HG03342 (cell line): Measurements from ENCODE around the gene PARD6B.

ENCODE experiments used
- ATAC-seq: cut with Tn5 transposase; IDR thresholded peaks from one replicate; pipeline ENCODE4 v1.9.1; 2021; ENCODE audit warnings: mild to moderate bottlenecking, moderate library complexity; ENCODE audit not compliant: unreplicated experiment

Gene PARD6B

GRCh38 chr20:50721881-50722281 is 9.5 kb upstream of the PARD6B start:
- ATAC-seq = no peak

DNA sequence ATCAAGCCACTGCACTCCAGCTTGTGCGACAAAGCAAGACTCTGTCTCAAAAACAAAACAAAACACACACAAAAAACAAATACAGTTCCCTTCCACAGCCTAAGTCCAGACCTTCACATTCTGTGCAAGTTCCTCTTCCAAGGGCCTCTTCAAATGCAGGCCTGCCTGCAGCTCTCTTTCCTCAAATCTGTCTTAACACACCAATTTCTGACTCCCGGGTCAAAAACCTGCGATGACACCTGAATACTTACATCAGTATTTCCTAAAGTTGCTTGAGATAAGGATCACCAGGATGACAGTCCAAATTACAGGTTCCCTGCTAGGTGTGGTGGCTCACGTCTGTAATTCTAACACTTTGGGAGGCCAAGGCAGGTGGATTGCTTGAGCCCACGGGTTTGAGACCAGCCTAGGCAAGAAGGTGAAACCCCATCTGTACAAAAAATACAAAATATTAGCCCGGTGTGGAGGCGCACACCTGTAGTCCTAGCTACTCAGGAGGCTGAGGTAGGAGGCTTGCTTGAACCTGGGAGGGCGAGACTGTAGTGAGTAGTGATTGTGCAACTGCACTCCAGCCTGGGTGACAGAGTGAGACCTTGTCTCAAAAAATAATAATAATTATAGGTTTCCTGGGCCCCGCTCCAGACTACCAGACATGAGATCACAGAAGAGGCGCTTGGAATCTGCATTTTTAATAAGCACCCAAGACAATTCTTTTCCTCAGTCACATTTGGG is 8.8 kb upstream of the PARD6B start:
- ATAC-seq = no peak

GRCh38 chr20:50723672-50724071 is 7.7 kb upstream of the PARD6B start:
- no peak for ATAC-seq

DNA sequence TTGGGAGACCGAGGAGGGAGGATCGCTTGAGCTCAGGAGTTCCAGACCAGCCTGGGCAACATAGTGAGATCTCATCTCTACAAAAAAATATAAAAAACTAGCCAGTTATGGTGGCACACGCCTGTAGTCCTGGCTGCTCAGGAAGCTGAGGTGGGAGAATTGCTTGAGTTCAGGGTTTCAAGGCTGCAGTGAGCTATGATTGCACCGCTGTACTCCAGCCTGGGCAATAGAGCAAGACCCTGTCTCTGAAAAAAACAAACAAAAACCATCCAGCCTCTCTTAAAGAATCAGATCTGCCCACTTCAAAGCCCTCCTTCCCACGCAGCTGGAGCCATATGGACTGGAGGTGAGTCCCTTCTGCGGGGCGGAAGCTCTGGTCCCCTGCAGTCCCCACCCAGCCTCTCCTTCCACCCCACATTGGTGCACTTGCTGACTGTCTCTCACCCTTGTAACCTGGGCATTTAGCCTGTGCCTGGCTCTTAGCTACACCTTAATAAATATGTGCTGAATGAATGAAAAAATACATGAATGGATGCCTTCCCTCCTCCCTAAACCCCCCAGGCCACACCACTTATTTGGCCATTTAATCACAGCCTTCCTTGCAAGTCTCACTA is 7.2 kb upstream of the PARD6B start:
- ATAC-seq = no peak

GRCh38 chr20:50724851-50725723 is 6.3 kb upstream of the PARD6B start:
- ATAC-seq = no peak

DNA sequence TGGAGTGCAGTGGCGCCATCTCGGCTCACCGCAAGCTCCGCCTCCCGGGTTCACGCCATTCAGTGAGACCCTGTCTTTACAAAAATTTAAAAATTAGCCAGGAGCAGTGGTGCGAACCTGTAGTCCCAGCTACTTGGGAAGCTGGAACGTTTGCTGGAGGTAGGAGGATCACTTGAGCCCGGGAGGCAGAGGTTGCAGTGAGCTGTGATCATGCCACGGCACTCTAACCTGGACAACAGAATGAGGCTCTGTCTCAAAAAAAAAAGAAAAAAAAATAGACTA is 5.7 kb upstream of the PARD6B start:
- ATAC-seq = no peak

- no peak for ATAC-seq
Measured at GRCh38 chr20:50726955-50727791, 4.2 kb upstream of the PARD6B start.

GRCh38 chr20:50727792-50728485 is 3.4 kb upstream of the PARD6B start:
- ATAC-seq = no peak

DNA sequence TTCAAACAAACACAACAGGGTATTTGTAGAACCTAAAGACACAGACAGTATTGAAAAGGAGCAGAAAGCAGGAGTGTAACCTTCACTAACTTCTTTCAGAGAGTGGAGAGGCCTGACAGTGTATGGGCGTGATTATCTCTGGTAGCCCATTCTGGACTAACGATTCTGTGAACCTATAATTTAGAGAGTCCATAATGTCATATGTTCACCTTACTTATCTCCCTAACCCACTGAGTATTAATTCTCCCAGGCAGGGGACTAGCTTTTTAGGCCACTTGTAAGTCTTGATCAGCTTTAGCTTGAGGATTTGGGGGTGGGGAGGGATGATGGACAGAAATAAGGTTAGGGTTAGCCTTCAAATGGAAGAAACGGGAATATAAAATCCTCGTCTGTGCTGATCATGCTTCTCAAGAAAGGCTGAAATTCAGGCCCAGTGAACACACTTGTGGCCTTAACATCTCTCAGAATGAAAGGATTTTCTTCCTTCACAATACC is 2.8 kb upstream of the PARD6B start:
- no peak for ATAC-seq

DNA sequence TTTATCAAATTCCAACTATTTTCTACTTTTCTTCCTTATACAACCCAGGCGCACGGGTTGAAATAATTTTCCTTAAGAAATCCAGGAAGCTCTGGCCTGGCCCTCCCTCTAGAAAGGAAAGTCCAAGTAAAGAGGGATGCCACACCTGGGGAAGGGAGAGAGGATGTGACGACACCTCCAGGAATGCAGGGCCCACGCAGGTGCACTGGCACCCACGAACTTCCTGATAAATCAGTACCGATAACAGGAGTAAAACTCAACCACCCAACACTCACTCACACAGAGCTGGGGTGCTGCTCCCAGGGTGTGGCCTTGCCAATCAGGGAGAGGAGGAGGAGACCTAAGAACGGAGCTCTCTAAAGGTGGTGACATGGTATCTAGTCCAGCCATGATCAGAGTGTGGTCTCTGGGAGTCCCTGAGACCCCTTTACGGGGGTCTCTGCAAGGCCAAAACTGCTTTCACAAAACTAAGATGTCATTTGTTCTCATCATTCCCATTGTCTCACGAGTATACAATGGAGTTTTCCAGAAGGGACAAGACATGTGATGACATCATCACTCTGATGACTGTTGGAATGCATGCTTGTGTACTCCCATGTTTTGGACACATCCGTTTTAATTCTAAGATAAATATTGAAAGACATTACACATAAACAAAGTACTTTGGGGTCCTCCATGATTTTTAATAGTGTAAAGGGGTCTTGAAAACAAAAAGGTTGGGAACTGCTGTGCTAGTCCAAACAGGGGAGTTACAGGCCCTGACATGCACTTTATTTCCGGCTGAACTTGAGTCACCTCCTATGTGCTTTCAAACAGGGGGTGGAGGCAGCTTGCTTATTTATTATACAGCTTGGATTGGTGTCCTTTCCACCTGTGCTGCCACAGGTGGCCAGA is 2.2 kb upstream of the PARD6B start:
- ATAC-seq = no peak

DNA sequence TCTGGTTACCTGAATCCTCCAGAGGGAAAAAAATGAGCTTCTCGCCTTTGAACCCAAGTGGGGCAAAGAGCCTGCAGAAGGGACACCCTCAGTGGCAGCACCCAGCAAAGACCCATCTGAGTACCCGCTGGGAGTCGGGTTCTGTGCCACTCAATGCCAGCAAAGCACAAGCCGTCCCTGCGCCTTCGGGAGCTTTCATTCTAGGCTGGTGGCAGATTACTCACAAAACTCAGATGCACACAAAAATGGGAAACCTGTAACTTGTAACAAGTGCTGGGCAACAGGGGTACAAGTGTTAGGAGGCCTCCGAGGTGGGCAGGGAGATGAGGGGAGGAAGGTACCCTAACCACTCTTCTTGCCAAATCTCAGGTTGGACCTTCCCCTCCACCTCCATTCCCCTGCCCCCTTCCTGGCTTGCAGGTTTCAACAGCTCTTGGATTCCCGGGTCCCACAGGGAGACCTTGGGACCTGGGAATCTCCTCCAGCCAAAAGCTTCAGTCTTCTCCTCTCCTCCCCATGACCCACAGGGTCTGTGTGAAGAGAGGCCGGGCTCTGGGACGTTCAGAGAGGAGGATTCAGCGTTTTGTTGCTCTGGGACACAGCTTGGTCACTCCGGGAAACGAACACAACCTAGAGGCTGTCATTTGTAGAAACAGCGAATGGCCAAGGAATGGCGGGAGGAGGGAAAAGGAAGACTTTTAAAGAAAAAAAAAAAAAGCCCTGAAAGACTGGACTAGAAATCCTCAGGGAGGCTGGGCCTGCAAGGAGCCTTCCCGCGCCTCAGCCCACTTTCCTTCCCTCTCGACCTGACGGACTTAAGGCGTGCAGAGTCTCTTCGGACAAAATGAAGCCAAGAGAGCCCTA is 1.2 kb upstream of the PARD6B start:
- no peak for ATAC-seq

DNA sequence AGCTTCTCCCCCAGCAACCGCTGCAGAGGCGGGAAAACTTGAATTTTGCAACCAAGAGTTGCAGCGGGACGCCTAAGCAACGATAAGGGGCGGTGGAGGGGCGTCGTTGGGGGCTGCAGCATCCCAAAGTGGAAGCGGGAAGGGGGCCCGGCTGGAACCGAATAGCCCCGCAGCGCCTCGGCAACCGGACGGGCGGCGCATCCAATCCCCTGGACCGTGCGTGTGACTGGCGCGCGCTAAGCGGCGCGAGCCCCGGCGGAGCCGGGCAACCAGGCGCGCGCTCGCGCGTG is 670 bp upstream of the PARD6B start:
- ATAC-seq = no peak

- ATAC-seq = no peak
Measured at GRCh38 chr20:50731930-50732690, 730 bp downstream of the PARD6B start.

DNA sequence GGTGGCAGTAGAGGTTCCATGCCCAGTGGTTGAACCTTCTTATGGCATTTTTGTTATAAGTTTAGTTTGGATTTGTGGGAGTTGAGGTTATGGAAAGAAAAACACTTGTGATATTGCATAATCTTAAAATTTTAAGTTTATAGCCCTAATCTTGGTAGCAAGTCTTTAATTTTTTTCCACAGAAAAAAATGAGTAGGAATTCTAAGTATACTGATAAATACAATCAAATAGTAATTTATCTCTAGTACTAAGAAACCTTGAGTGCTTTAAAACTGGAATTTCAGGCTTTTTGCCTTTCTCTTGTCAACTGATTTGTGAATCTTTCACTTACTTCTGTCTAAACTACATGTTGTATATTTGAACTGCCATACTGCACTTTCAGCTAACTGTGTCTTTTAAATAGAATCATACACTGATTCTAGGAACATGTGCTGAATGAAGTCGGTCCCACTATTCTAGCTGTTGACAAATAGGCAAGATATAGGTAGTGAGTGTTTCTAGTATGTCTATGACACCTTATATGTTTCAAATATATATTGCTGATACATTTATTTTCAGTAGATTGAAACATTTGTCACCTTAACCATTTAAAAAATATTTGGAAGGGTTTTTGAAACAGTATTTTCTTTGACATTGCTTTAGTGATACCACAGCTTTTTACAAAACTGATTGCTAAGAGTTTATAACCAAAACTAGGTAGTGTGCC is 2.4 kb downstream of the PARD6B start:
- ATAC-seq = no peak

DNA sequence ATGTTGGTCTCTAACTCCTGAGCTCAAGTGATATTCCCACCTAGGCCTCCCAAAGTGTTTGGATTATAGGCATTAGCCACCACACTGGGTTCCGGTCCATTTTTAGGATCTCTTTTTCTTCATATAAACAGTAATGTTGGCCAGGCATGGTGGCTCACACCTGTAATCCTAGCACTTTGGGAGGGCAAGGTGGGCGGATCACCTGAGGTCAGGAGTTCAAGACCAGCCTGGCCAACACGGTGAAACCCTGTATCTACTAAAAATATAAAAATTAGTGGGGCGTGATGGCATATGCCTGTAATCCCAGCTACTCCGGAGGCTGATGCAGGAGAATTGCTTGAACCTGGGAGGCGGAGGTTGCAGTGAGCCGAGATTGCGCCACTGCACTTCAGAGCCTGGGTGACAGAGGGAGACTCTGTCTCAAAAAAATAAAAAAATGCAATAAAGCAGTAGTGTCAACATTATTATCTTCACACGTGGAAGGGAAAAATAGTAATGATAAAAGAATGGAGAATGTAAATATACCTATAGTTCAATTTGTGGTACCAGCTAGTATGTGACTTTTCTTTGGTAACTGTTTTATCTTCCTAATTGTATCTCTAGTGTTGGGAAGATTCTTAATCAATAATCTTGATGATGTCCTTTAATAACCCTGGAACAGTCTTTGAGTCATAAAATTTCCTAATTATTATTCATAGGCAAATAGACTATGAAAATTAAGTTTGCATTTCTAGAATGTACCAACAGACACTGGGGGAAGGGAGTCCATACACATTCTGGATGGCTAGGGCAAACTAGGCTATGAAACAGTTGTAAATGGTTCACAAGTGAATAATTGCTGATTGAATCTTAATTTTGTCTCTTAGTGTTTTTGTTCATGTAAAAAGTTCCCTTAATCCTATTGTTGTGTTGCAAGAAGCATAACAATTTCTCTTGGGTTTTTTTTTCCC is 3.6 kb downstream of the PARD6B start:
- no peak for ATAC-seq

DNA sequence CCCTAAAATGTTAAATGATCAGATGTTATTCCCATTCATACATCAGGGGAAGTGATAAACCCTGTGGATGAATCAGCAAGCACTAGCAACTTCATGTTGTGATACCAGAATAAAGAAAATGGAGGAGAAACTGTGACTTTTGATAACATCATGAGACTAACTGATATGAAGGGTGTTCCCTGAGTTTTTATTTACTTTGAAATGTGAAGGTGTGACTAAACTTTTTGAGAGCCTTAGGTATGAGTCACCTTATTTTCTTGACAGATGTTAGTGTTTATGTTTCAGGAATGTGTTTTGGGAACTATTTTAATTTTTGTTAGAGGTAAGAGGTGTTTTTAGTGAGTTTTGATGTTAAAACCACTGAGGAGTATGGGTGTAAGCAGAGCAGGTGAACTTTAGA is 4.4 kb downstream of the PARD6B start:
- no peak for ATAC-seq
